Epithelial cell of esophagus (primary cell): ENCODE data around the gene MACF1.
A peak's percentile ranks its signal among the peaks of the same experiment; 100 is the strongest.

Experiments used
- DNase-seq: peaks from one replicate; pipeline ENCODE4 v3.0.0; 2010; ENCODE audit warnings: low read depth
- H3K4me3 ChIP-seq: 2 replicates; pipeline ENCODE4 v1.5.1; 2011; ENCODE audit warnings: mild to moderate bottlenecking, low read length, control low read depth
- TF ChIP-seq, protein P1 (sequence below): IDR thresholded peaks from 2 replicates; pipeline ENCODE4 v1.5.1; 2011; ENCODE audit warnings: low read depth, mild to moderate bottlenecking, low read length, control low read depth, inconsistent platforms; ENCODE audit not compliant: insufficient read depth; ENCODE audit errors: missing control alignments

Gene MACF1

DNA sequence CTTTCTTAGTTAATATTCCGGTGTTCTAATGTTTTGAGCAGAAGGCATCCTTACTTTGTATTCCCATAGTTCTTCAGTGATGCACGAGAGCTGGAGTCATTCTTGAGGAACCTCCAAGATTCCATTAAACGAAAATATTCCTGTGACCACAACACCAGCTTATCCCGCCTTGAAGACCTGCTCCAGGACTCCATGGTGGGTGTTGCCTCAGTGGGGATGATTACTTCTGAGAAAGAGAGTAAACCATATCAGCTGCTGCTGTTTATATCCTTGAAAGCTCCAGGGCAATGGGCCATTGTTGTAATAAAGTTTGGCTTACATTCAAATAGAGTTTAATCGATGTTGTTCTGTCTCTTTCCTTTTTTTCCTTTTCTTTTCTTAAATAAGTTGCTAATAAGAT lies 93.1 kb downstream of the MACF1 start:
- DNase-seq: no peak
- no peak overlapping the region for H3K4me3 ChIP-seq
- TF ChIP-seq, protein P1, sequence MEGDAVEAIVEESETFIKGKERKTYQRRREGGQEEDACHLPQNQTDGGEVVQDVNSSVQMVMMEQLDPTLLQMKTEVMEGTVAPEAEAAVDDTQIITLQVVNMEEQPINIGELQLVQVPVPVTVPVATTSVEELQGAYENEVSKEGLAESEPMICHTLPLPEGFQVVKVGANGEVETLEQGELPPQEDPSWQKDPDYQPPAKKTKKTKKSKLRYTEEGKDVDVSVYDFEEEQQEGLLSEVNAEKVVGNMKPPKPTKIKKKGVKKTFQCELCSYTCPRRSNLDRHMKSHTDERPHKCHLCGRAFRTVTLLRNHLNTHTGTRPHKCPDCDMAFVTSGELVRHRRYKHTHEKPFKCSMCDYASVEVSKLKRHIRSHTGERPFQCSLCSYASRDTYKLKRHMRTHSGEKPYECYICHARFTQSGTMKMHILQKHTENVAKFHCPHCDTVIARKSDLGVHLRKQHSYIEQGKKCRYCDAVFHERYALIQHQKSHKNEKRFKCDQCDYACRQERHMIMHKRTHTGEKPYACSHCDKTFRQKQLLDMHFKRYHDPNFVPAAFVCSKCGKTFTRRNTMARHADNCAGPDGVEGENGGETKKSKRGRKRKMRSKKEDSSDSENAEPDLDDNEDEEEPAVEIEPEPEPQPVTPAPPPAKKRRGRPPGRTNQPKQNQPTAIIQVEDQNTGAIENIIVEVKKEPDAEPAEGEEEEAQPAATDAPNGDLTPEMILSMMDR: no peak

DNA sequence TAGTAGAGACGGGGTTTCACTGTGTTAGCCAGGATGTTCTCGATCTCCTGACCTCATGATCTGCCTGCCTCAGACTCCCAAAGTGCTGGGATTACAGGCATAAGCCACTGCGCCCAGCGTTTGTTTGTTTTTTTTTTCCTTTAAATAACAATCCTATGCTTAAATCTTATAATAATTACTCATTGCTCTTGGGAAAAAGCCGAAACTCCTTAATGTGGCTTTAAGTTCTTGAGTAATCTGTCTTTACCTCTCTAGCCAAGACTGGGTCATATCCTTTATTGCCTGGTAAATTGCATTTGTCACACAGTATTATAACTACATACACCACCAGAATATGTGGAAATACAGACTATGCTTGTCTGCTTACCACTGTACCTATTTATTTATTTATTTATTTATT lies 97.1 kb downstream of the MACF1 start:
- DNase-seq: no peak
- no peak overlapping the region for H3K4me3 ChIP-seq
- TF ChIP-seq, protein P1: no peak

DNA sequence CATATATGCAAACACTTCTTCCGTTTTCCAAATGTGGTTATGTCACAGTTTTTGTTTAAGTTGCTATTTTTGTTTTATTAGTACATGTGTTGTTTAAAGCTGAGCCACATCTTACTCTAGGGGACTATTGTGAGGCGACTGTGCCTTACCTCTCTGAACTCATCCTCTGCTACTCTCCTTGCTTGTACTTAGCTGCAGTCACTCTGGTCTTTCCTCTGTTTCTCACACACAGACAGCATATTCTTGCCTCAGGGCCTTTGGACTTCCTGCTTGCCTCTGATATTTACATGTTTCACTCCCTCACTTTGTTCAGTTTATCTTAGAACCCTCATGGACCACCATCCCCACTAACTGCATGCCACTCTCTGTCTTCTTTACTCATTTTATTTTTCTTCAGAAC lies 101.1 kb downstream of the MACF1 start:
- TF ChIP-seq, protein P1: no peak
- H3K4me3 ChIP-seq: no peak overlapping the region
- DNase-seq: no peak

DNA sequence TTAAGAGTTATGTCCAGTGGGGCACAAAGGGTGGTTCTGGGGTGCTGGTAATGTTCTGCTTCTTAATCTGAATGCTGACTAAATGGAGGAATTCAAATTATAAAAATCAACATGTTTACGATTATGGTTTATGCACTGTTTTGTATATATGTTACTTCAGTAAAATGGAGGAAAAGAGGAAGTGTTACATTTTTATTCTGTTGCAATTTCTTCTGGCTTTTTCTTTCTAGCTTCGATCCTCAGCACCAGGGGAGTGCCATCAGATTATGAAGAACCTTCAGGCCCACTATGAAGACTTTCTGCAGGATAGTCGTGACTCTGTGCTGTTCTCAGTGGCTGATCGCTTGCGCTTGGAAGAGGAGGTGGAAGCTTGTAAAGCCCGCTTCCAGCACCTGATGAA lies 105.5 kb downstream of the MACF1 start:
- no peak overlapping the region for H3K4me3 ChIP-seq
- TF ChIP-seq, protein P1: no peak
- DNase-seq: no peak

DNA sequence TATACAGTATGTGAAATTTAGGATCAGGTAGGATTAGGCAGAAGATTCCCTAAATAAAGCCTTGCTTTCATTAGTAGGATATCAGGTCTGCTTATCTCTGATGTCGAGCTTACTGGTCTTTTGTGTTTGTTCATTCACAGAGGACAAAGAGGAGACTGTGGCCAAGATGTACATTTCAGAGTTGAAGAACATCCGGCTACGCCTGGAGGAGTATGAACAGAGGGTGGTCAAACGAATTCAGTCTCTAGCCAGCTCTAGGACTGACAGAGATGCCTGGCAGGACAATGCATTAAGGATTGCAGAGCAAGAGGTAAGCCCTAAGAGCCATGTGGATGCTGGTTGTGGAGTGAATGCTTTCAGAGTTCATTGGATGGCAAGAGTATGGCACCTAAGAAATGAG lies 106.2 kb downstream of the MACF1 start:
- H3K4me3 ChIP-seq: no peak overlapping the region
- TF ChIP-seq, protein P1: no peak
- DNase-seq: no peak

DNA sequence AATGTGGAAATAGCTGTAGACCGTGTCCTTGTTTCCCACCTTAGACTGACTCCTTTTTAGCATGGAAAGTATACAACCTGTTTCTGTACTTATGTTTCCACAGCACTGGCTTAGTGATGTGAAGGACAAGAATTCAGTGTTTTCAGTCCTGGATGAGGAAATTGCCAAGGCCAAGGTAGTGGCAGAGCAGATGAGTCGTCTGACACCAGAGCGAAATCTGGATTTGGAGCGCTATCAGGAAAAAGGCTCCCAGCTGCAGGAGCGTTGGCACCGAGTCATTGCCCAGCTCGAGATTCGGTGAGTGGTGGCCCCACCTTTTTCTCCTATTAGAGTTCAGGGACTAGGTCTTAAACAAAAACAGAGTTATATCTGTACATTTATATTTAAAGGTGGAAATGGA lies 112.6 kb downstream of the MACF1 start:
- peak; percentile 27 for DNase-seq
- H3K4me3 ChIP-seq: no peak overlapping the region
- TF ChIP-seq, protein P1: no peak

DNA sequence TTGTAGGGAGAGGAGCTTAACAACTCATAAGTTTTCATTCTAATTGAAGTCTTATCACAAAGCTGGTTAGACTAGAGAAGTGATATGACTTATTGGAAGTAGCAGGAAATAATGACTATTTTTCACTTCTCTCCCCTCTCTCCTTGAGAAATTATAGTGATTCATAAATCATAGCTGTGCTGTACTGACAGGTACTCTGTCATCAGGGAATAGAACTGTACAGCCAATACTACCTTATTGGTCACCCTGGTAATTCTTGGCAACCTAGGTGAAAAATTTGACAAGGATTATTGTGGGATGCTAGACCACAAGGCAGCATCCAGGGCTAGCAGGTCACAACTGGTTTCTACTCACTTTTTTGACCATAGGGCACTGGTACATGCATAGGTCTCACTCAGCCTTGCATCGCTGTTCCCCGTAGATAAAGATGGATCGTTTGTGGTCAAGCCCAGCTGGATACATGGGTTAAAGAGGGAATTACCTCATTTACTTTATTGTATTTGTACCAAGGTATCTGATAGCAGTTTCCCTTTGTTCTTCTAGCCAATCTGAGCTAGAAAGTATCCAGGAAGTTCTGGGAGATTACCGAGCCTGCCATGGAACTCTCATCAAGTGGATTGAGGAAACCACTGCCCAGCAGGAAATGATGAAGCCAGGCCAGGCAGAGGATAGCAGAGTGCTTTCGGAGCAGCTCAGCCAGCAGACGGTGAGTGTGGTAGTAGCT lies 113.6 kb downstream of the MACF1 start:
- no peak overlapping the region for H3K4me3 ChIP-seq
- DNase-seq: no peak
- TF ChIP-seq, protein P1: no peak
